GM18909 (cell line): ENCODE measurements around the gene WASL.
"Not testable (repeated sequence)": the region's sequence is repeated elsewhere in the genome, so short reads cannot be mapped to it uniquely, and the experiment has no call there.

Experiments used
- ATAC-seq: cut with Tn5 transposase; IDR thresholded peaks from one replicate; pipeline ENCODE4 v1.9.1; 2021; ENCODE audit warnings: mild to moderate bottlenecking; ENCODE audit not compliant: unreplicated experiment, poor library complexity

Gene WASL

GRCh38 chr7:123748734-123749536 is at the start of gene WASL:
Gene WASL (minus strand): TSS chr7:123749003. CDS start chr7:123748734, 269 bp downstream.
- ATAC-seq: peak; percentile 73

GRCh38 chr7:123797673-123798531 is 49.1 kb upstream of the WASL start:
- ATAC-seq: peak; percentile 54

GRCh38 chr7:123796568-123796967 is 47.8 kb upstream of the WASL start:
- no peak for ATAC-seq

GRCh38 chr7:123795917-123796316 is 47.1 kb upstream of the WASL start:
- ATAC-seq: no peak

- ATAC-seq: not testable (repeated sequence)
These were observed 46.3 kb upstream of the WASL start for GRCh38 chr7:123795116-123795515.

GRCh38 chr7:123792547-123792946 is 43.7 kb upstream of the WASL start:
- ATAC-seq: peak; percentile 49

GRCh38 chr7:123791001-123791400 is 42.2 kb upstream of the WASL start:
- ATAC-seq: no peak

- no peak for ATAC-seq
These were observed 41.0 kb upstream of the WASL start for GRCh38 chr7:123789817-123790216.

- ATAC-seq: no peak
These were observed 40.5 kb upstream of the WASL start for GRCh38 chr7:123789206-123789784.

- no peak for ATAC-seq
These were observed 39.8 kb upstream of the WASL start for GRCh38 chr7:123788584-123788983.

- ATAC-seq: no peak
These were observed 38.6 kb upstream of the WASL start for GRCh38 chr7:123787220-123788007.

GRCh38 chr7:123784263-123784662 is 35.5 kb upstream of the WASL start:
- ATAC-seq: no peak

- no peak for ATAC-seq
These were observed 35.0 kb upstream of the WASL start for GRCh38 chr7:123783820-123784219.

- ATAC-seq: no peak
These were observed 33.4 kb upstream of the WASL start for GRCh38 chr7:123782071-123782798.

GRCh38 chr7:123780472-123780871 is 31.7 kb upstream of the WASL start:
- ATAC-seq: not testable (repeated sequence)

- no peak for ATAC-seq
These were observed 25.7 kb upstream of the WASL start for GRCh38 chr7:123774496-123774895.

GRCh38 chr7:123773481-123773880 is 24.7 kb upstream of the WASL start:
- no peak for ATAC-seq

- ATAC-seq: no peak
These were observed 23.8 kb upstream of the WASL start for GRCh38 chr7:123772652-123773051.

GRCh38 chr7:123771846-123772245 is 23.0 kb upstream of the WASL start:
- no peak for ATAC-seq

- ATAC-seq: no peak
These were observed 22.5 kb upstream of the WASL start for GRCh38 chr7:123771256-123771655.
